SU-DHL-6 (cell line): ENCODE results near the gene GALNT9.

Experiments
- CTCF ChIP-seq: fragments of 200-600 bp; sonication (generic); IDR thresholded peaks from one replicate; pipeline ENCODE4 v1.5.1; 2017; ENCODE audit warnings: antibody characterized with exemption, mild to moderate bottlenecking, low read length, moderate library complexity; ENCODE audit not compliant: insufficient read depth, poor library complexity, severe bottlenecking
- EZH2phosphoT487 ChIP-seq: fragments of 200-600 bp; sonication (generic), shearing (Covaris generic); conservative IDR thresholded peaks from 2 replicates; pipeline ENCODE4 v1.6.1; 2018; ENCODE audit warnings: mild to moderate bottlenecking, antibody characterized with exemption, low read length, moderate library complexity, mixed read lengths

DNA sequence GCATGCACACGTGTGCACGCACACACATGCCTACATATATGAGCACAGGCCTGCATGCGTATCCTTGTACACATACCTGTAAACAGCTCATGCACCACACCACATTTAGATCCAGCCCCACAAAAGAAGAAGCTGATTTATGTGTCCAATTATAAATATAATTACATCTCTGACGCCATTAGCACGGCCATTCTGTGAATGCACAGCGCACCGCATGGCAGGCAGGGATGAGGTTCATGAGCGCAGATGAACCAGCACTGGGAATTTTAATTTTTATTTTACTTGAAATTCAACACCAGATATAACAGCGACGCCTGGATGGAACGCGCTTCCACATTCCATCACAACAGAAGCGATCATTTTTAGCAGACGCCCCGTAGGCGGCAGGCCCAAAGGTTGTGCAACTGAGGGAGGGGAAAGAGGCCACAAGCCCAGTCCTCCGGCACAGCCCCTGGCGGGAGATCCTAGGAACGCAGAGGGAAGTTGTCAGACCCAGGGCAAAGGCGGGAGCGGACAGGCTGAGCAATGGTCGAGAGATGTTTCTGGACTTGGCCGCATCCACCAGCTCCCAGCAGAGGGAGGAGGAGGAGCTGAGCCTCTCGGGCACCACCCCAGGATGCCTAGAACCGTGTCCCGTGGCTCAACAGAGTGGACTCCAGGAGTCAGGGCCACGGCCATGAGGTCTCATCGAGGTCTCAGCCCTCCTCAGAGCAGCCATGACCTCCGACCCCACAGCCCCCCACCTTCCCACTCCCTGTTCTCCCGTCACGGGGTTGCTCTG lies 37.9 kb upstream of the GALNT9 start:
- TF ChIP-seq CTCF (no peak), EZH2phosphoT487 (no peak)
